ENCODE data around the gene SELENBP1.
"Not testable (repeated sequence)": the region's sequence is repeated elsewhere in the genome, so short reads cannot be mapped to it uniquely, and the experiment has no call there.

The SELENBP1 gene

GRCh38 chr1:151372058-151372934 lies at the start of gene SELENBP1:
SELENBP1 (minus strand) TSS chr1:151372705; CDS start chr1:151372641, 64 bp downstream.
- DNase-seq, result peak; percentile 82

GRCh38 chr1:151419819-151420218 lies 47.3 kb upstream of the SELENBP1 start:
- no peak for DNase-seq

- no peak for DNase-seq
These were observed 45.6 kb upstream of the SELENBP1 start for GRCh38 chr1:151418081-151418480.

GRCh38 chr1:151416231-151416630 lies 43.7 kb upstream of the SELENBP1 start:
- no peak for DNase-seq

- no peak for DNase-seq
These were observed 39.4 kb upstream of the SELENBP1 start for GRCh38 chr1:151411884-151412283.

GRCh38 chr1:151408891-151409290 lies 36.4 kb upstream of the SELENBP1 start:
- DNase-seq, result no peak

- DNase-seq, result no peak
These were observed 34.8 kb upstream of the SELENBP1 start for GRCh38 chr1:151407304-151407703.

- no peak for DNase-seq
These were observed 33.7 kb upstream of the SELENBP1 start for GRCh38 chr1:151406176-151406575.

- no peak for DNase-seq
These were observed 32.9 kb upstream of the SELENBP1 start for GRCh38 chr1:151405187-151405951.

GRCh38 chr1:151403612-151404011 lies 31.1 kb upstream of the SELENBP1 start:
- DNase-seq, result no peak

GRCh38 chr1:151402764-151403163 lies 30.3 kb upstream of the SELENBP1 start:
- no peak for DNase-seq

- DNase-seq, result no peak
These were observed 29.4 kb upstream of the SELENBP1 start for GRCh38 chr1:151401860-151402259.

GRCh38 chr1:151401125-151401788 lies 28.8 kb upstream of the SELENBP1 start:
- DNase-seq, result no peak

GRCh38 chr1:151399324-151400171 lies 27.0 kb upstream of the SELENBP1 start, which contains the start of gene PSMB4:
PSMB4 (plus strand) TSS chr1:151399573; CDS start chr1:151399588, 15 bp downstream.
- DNase-seq, result peak; percentile 89

GRCh38 chr1:151396265-151396664 lies 23.8 kb upstream of the SELENBP1 start:
- not testable (repeated sequence) for DNase-seq

- DNase-seq, result no peak
These were observed 21.1 kb upstream of the SELENBP1 start for GRCh38 chr1:151393583-151393982.

- no peak for DNase-seq
These were observed 18.6 kb upstream of the SELENBP1 start for GRCh38 chr1:151391079-151391563.

- not testable (repeated sequence) for DNase-seq
These were observed 17.9 kb upstream of the SELENBP1 start for GRCh38 chr1:151390221-151391078.

GRCh38 chr1:151386002-151386401 lies 13.5 kb upstream of the SELENBP1 start:
- DNase-seq, result no peak

- DNase-seq, result no peak
These were observed 12.1 kb upstream of the SELENBP1 start for GRCh38 chr1:151384584-151384983.
